Measurements from ENCODE around the gene NALCN. TPM values are rescaled to one million over a fixed set of nuclear protein-coding genes. Genes with fewer than 3 reads are reported as not detected.

The NALCN gene
- total RNA-seq, 4 donors from 2014 or later: 0.62 to 0.87 TPM; not detected in 2

DNA sequence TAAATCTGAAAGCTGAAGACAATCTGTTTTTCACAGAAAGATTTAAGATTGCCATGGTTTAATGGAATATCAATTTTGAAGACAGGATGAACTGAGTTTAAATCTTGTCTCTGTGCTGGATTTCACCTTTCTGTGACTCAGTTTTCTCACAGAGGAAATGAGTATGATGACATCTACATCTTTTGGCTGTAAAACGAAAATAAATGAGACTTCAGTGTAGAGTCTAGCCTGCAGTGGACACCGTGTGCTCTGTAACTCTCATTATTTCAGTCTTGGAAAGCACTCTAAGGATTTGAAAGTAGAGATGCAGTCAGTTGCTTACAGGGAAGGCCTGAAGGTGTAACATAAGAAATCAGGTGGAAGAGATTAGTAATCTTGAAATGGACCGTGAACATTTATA, 150.4 kb downstream of the NALCN start:
- intact Hi-C loops (cut with DNase I; ENCODE audit: low total_unique reads): no loop called here
- no peaks in the 10 kb centered on the region for H3K36me3 ChIP-seq
- H3K4me1 ChIP-seq: no peaks in the 10 kb centered on the region
- in situ Hi-C loops (cut with MboI; ENCODE audit: low sequenced_read_pairs in 4 of 4): no loop called here
- DNase-seq (no peak), ATAC-seq (no peak)
- no peak overlapping the region for H3K27ac ChIP-seq
- no peak overlapping the region for H3K4me3 ChIP-seq
- no peaks in the 10 kb centered on the region for H3K27me3 ChIP-seq
- TF ChIP-seq POLR2A (IDR thresholded peaks at IDR 0.05) (no peak), CTCF (IDR thresholded peaks at IDR 0.05 in 4 of 5, conservative IDR thresholded peaks at IDR 0.05 in 1 of 5) (no peak)
- H3K9me3 ChIP-seq: no peaks in the 10 kb centered on the region

- Histone ChIP-seq H3K4me3 (no peak overlapping the region), H3K36me3 (no peaks in the 10 kb centered on the region), H3K9me3 (no peaks in the 10 kb centered on the region), H3K4me1 (no peaks in the 10 kb centered on the region), H3K27ac (no peak overlapping the region), H3K27me3 (no peaks in the 10 kb centered on the region)
- no peak for DNase-seq
- intact Hi-C loops (cut with DNase I; ENCODE audit: low total_unique reads): no loop called here
- in situ Hi-C loops (cut with MboI; ENCODE audit: low sequenced_read_pairs in 4 of 4): no loop called here
- no peak for ATAC-seq
- no peak for TF ChIP-seq POLR2A (IDR thresholded peaks at IDR 0.05)
- no peak for TF ChIP-seq CTCF (IDR thresholded peaks at IDR 0.05 in 4 of 5, conservative IDR thresholded peaks at IDR 0.05 in 1 of 5)
Observed at GRCh38 chr13:101264931-101265330, 151.4 kb downstream of the NALCN start.

GRCh38 chr13:101262306-101262705, 154.0 kb downstream of the NALCN start:
- ATAC-seq (no peak), DNase-seq (no peak)
- Histone ChIP-seq H3K27ac (no peak overlapping the region), H3K4me1 (no peaks in the 10 kb centered on the region), H3K36me3 (no peaks in the 10 kb centered on the region), H3K27me3 (no peaks in the 10 kb centered on the region), H3K4me3 (no peak overlapping the region), H3K9me3 (no peaks in the 10 kb centered on the region)
- in situ Hi-C loops (cut with MboI; ENCODE audit: low sequenced_read_pairs in 4 of 4): no loop called here
- TF ChIP-seq CTCF (IDR thresholded peaks at IDR 0.05 in 4 of 5, conservative IDR thresholded peaks at IDR 0.05 in 1 of 5) (no peak), POLR2A (IDR thresholded peaks at IDR 0.05) (no peak)
- intact Hi-C loops (cut with DNase I; ENCODE audit: low total_unique reads): no loop called here

- DNase-seq (no peak), ATAC-seq (no peak)
- in situ Hi-C loops (cut with MboI; ENCODE audit: low sequenced_read_pairs in 4 of 4) (no loop called here), intact Hi-C loops (cut with DNase I; ENCODE audit: low total_unique reads) (no loop called here)
- H3K4me1 ChIP-seq: no peaks in the 10 kb centered on the region
- no peak for TF ChIP-seq CTCF (IDR thresholded peaks at IDR 0.05 in 4 of 5, conservative IDR thresholded peaks at IDR 0.05 in 1 of 5)
- TF ChIP-seq POLR2A (IDR thresholded peaks at IDR 0.05): no peak
- no peak overlapping the region for H3K4me3 ChIP-seq
- no peaks in the 10 kb centered on the region for H3K9me3 ChIP-seq
- H3K27me3 ChIP-seq: no peaks in the 10 kb centered on the region
- H3K36me3 ChIP-seq: no peaks in the 10 kb centered on the region
- no peak overlapping the region for H3K27ac ChIP-seq
Observed at GRCh38 chr13:101258509-101258908, 157.8 kb downstream of the NALCN start.

GRCh38 chr13:101258071-101258470, 158.2 kb downstream of the NALCN start:
- intact Hi-C loops (cut with DNase I; ENCODE audit: low total_unique reads) (no loop called here), in situ Hi-C loops (cut with MboI; ENCODE audit: low sequenced_read_pairs in 4 of 4) (no loop called here)
- no peaks in the 10 kb centered on the region for H3K4me1 ChIP-seq
- no peaks in the 10 kb centered on the region for H3K36me3 ChIP-seq
- ATAC-seq (no peak), DNase-seq (no peak)
- TF ChIP-seq CTCF (IDR thresholded peaks at IDR 0.05 in 4 of 5, conservative IDR thresholded peaks at IDR 0.05 in 1 of 5) (no peak), POLR2A (IDR thresholded peaks at IDR 0.05) (no peak)
- H3K9me3 ChIP-seq: no peaks in the 10 kb centered on the region
- H3K27ac ChIP-seq: no peak overlapping the region
- H3K27me3 ChIP-seq: no peaks in the 10 kb centered on the region
- no peak overlapping the region for H3K4me3 ChIP-seq

All from gastrocnemius medialis (tissue), 4 donors.